GM19468 (cell line): Measurements from ENCODE around the gene DNASE1L3.

Source experiments
- ATAC-seq: cut with Tn5 transposase; IDR thresholded peaks from one replicate; pipeline ENCODE4 v1.9.1; 2021; ENCODE audit warnings: mild to moderate bottlenecking, moderate library complexity, moderate number of reproducible peaks; ENCODE audit not compliant: unreplicated experiment; ENCODE audit errors: extremely low read depth

DNASE1L3 gene

DNA sequence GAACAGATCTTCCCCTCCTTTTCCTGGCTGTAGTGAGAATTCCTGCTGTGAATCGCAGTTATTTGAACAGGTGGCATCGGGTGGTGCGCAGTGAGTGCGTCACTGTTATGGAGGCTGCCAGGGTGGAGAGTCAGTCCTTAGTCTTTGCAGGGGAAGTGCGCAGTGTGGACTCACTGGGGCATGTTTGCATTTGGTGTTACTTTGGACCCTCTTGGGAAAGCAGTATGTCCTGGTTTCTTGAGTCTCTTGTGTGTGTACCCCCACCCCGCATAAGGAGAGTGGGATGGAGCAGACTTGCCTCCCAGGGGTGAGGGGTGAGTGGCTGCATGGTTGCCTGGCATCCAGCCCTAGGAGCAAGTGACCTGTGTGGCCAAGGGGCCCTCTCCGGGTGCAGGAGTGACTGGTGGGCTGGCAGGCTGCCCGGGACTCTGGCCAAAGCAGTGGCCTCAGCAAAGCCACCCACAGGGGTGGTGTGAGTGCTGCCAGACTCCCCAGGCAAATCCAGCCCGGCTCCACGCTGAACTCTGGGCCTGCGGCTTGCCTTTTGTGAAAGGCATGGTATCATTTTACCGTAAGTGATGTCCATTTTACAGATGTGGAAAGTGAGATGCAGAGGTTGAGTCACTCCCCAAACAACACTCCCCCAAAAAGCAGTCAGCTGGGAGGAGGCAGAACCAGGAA lies 46.4 kb downstream of the DNASE1L3 start:
- ATAC-seq = no peak

DNA sequence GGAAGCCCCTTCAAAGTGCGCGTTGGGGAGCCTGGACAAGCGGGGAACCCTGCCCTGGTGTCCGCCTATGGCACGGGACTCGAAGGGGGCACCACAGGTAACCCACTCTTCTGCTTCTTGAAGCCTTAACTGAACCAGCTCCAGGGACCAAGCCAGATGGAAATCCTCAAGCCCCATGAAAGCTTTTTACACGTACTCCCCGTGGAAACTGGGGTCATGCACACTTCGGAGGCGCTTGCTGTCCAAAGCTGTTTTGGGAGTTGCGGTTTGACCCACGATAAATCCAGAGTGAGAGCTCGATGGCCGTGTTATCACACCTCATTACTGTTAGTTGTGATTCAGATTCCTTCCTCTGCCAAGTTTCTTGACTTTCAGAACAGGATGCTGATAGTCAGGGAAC lies 47.5 kb downstream of the DNASE1L3 start:
- ATAC-seq = no peak

DNA sequence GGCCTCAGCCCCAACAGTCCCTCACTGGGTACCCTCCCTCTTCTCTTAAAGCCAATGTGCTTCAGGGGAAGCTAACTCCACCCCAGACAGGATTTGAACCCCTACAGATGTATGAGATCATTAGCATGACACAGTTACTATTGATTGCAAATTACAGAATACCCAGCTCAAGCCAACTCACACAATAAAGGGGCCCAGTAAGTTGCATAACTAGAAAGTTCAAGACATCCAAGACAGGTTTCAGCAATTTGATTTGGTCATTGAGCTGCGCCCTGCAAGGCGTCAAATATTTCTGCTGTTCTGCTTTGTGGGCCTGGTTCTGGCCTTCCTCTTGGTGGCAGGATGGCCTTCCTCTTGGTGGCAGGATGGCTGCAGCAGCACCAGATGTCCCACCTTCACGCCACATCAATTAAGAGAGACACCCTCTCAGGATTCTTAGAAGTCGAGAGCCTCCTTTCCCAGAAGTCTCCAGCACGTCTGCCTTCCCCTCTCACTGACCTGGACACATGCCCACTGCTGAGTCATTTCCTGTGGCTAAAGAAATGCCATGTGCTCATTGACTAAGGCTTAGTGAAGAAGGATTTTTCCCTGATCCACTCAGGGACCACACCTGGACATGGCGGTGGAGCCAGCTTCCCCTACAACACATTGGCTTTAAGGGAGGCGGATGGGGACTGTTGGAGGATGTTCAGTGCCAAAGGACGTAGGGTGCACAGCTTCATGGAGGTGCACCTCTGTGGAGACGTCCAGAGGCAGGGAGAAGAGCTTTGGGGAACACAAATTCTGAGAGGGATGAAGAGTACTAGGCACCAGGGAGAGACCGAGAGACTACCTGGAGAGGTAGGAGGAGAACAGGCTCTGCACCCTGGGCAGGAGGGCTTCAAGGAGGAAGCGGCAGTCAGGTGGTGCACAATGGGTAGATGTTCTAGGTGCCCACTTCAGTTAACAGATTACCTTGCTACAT lies 49.1 kb downstream of the DNASE1L3 start:
- no peak for ATAC-seq

DNA sequence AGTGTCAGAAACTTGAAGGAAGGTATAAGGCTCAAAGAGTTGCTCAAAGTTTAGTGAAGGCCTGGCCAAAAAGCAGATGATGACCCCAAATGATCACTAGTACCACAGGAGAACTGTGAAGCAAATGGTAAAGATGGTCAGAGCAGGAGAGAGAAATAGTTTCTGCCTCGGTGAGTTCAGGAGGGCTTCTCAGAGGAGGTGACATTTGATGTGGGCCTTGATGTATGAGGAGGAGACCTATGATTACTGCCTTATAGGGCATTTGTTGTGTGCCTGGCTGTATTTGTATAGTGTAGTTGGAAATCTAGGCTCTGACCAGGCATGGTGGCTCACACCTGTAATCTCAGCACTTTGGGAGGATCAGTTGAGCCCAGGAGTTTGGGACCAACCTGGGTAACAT lies 50.4 kb downstream of the DNASE1L3 start:
- no peak for ATAC-seq

DNA sequence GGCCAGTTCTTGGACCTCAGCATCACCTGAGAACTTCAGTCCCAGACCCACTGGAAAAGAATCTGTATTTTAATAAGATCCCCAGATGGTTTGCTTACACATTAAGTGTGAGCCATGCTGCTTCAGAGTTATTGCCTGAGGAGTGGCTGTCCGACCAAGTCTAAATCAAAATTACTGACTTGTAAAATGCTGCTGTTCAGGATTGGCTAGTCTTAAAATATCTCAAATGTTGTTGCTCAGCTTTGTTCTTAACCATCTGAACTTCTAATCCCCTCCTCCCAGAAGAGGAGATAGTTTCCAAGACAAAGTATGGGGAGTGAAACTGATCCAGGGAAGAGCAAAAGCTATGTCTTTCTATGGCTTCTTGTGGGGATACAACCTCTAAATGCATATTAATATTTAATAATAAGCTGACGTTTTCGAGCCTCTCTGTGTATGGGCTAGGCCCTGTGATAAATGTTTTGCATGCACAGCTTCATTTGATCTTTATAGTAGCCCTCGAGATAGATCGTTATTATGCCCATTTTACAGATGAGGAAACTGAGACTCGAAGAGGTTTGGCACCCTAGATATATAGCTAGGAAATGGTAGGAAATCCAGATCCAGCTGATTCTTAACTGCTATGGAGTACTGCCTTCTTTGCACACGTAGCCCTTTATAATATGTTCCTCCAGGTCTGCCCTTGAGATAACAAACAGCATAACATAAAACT lies 52.2 kb downstream of the DNASE1L3 start:
- no peak for ATAC-seq

DNA sequence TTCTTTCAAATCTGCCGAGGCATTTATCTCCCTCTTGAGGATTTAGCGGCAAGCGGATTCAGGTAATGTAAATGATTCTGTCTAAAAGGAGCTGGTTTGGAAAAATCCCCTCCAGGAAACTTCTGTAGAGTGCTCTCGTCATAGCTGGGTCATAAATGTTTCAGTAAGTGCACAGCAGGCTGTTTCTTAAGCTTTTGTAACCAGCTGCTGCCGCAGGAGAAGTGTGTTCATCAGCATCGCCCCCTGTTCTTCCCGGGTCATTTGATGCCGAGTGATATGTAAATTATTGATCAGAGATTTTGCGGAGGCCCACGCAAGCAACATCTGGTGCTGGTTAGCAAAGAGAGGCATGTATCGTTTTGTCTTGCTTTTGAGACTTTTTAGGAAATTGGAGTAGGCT lies 53.1 kb downstream of the DNASE1L3 start:
- no peak for ATAC-seq

DNA sequence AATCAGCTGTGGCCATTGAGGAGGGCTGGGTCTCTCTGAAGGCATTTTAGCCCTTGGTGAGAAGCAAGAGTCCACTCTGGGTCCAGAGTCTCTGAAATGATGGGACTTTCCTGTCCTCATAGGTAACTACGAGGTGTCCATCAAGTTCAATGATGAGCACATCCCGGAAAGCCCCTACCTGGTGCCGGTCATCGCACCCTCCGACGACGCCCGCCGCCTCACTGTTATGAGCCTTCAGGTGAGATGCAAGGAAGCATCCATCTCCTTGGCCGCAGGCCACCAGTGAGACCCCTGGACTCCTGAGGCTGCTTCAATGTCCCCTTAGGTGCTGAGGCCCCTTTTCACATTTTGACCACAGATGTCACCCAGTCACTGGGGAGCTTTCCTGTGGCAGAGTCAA lies 54.9 kb downstream of the DNASE1L3 start:
- ATAC-seq = no peak

DNA sequence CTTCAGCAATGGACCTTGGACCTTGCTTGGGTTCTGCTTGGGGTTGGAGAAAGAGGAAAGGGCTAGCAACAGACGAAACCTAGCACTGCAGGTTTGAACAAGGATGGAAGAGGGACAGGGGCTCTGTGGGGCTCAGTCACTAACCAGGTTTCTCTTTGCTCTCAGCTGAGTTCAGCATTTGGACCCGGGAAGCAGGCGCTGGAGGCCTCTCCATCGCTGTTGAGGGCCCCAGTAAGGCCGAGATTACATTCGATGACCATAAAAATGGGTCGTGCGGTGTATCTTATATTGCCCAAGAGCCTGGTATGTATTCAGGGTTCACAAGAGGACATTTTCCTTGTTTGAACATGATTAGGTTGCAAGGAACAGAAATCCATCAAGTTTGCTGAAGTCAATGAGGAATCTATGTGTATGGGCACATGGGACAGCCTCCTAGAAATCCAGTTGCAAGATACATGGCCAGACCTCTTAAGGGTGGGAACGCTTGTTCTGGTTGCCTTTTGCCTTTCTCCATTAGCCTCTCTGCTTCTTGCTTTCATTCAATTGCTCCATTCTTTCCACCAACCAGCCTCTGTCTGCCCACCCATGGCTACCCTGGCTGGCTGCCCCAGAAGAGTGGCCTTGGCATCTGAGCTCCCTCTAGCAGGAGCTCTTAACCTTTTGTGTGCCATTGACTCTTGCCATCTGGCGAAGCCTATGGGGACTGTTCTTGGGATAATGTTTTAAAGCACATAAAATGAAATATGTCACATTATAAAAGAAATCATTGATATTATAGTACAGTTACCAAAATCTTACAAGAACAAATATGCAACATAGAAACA lies 55.9 kb downstream of the DNASE1L3 start:
- no peak for ATAC-seq

DNA sequence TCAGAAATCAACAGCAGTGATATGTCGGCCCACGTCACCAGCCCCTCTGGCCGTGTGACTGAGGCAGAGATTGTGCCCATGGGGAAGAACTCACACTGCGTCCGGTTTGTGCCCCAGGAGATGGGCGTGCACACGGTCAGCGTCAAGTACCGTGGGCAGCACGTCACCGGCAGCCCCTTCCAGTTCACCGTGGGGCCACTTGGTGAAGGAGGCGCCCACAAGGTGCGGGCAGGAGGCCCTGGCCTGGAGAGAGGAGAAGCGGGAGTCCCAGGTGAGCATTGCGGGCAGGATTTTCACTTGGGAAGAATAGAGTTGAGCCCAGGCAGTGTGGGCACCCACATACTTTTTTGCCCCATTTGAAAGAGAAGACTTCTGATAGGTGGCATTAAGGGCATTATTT lies 57.4 kb downstream of the DNASE1L3 start:
- no peak for ATAC-seq

DNA sequence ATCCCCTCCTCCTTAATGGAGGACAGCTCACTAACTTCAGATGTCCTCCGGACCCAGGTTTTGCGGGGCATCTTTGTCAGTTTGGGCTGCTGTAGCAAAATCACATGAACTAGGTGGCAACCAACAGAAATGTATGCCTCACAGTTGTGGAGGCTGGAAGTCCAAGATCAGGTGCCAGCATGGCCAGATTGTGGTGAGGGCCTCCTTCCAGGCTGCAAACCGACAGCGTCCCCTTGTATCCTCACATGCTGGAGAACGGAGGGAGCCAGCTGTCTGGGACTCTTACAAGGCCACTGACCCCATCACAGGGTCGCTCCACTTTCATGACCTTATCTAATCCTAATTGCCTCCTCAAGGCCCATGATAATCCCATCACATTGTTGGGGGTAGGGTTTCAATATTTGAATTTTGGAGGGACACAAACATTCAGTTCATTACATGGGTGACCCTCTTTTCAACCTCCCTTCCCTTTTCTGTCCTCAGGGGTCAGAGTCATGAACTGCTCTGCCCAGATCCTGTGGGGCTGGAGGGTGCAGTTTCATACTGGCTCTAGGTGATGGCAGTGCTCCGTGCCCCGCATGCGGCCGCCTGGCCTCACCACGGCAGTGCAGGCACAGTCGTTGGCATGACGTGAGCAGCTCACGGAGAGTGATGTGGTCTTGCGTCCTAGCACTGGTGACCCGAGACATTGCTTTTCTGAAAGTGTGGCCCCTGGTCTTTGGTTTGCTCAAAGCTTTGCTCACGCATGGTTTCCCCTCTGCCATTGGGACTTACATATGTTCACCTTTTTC lies 58.4 kb downstream of the DNASE1L3 start:
- ATAC-seq = no peak

DNA sequence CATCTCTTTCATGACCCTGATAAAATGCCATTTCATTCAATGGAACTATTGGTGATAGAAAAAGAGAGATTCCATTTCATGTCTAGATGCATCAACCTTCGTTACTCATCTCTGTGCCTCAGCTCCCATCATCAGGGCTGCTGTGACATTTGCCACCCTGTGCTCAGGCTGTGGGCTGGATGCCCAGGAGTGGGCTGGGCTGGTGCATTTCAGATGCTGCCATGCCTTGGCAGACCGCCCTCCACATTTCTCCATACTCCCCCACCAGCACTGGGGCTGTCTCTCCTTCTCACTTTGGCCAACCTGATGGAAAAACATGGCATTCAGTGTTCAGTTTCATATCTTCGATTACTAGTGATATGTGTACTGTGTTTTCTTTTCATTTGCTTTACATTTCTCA lies 59.1 kb downstream of the DNASE1L3 start:
- ATAC-seq = no peak

DNA sequence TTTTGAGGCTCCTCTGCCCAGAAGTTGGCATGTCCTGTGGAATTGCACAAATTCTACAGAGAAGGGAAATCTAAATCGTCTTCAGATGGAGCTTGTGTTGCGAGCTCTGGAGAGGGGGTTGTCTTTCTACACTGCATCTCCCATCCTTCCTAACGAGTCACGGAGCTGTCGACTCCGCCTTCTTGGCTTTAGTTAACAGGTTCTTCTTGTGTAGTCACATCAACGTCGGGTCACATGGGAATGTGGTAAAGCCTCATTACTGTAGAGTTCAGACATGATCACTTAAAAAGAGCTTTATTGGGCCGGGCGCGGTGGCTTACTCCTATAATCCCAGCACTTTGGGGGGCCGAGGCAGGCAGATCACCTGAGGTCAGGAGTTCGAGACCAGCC lies 60.0 kb downstream of the DNASE1L3 start:
- no peak for ATAC-seq

DNA sequence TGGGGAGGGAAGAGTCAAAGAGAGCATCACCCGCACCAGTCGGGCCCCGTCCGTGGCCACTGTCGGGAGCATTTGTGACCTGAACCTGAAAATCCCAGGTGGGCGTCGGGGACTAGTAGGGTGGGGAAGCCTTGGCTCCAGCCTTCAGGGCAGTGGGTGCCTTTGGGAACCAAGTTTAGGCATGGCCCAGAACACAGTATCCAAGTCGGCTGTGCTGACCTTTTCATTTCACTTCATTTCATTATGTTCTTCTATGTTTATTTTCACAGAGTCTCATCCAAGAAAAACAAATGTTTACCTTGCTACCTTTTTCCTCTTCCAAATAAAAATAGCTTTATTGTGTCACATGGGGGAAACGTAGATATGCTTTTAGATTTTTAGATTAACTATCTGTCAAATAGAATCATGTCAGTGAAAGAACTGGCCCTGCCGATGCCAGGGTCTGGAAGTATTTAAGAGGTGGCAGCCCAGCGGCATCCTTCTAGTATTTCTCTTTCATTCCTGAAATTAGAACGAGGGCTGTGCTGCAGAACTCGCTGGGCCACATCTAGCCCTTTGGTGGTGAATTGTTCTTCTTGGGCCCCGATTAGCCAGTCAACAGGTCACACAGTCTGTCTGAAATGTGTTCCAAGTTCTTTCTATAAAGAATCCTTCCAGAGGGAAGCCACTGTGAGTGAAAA lies 60.5 kb downstream of the DNASE1L3 start:
- ATAC-seq = no peak

DNA sequence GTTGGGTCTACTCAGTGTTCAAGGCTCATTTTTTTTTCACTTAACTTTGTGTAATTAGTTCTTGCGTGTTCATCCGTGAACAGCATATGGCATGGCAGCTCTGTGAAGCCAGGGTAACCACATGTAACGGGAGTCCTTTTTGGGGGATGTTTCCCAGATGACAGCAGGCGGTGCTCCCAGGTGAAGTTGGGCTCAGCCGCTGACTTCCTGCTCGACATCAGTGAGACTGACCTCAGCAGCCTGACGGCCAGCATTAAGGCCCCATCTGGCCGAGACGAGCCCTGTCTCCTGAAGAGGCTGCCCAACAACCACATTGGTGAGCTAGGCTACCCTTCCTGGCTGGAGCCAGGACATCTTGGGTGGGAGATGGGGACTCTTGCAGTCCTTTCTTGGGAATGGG lies 62.7 kb downstream of the DNASE1L3 start:
- ATAC-seq = no peak

DNA sequence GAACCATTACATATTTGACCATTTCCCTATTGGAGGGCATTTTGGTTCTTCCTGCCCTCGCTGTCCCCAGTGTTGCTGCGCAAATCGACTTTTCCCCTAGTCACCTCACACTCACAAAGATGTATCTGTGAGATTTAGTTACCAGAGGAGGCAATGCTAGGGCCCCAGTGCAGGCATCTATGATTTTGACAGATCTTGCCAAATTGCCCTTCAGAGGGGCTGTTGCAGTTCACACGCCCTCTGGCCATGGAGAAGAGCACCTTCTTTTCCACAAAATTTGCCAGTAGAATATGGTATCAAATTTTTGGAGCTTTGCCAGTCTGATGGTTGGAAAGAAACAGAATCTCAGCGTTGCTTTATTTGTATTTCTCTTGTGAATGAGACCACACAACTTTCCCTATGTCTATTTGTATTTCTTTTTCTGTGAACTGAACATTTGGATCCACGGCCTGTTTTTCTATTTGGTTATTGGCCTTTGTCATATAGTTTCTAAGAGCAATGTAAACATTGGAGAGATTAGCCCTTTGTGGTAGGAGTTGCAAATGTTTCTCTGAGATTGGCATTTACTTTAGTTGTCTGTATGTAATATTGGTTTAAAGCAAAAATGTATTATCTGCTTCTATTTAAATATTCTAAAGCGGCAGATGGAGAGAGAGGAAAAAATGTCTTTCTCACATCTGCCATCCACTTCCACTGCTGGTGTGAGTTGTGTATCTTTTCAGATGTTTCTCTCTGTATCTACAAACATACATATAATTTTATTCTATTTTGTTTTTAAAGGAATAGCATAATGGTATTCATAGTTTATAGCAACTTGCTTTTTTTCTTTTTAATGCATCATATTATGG lies 66.1 kb downstream of the DNASE1L3 start:
- ATAC-seq = no peak

DNA sequence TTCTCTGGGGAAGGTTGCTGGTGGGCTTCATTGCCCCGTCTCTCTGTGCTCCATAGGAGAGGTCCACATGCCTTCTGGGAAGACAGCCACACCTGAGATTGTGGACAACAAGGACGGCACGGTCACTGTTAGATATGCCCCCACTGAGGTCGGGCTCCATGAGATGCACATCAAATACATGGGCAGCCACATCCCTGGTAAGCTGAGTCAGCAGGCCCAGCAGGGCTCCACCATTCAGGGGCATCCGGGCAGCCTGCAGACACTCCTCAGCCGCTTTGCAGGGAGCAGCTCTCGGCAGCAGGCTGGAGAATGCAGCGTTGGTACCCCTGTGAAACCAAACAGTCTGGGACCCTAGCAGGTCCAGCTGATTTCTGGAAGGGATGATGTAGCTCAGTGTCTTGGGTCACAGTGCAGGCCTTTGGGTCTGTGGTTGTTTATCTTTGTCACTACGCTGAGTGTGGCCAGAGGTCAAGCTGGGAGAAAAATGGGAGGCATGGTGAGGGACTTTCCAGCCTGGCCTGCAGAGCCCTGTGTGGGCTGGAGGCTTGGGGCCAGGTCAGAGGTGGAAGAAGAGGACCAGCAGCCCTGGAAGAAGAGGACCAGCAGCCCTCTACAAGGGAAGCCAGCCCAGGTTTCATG lies 67.2 kb downstream of the DNASE1L3 start:
- no peak for ATAC-seq
